Femur (tissue), 1 donor: Measurements from ENCODE around the gene HACD3.
A peak's percentile ranks its signal among the peaks of the same experiment; 100 is the strongest.
"Not testable (repeated sequence)": the region's sequence is repeated elsewhere in the genome, so short reads cannot be mapped to it uniquely, and the experiment has no call there.

ENCODE experiments used
- DNase-seq: peaks from one replicate; pipeline ENCODE4 v3.0.0-alpha.2; 2017

The HACD3 gene

DNA sequence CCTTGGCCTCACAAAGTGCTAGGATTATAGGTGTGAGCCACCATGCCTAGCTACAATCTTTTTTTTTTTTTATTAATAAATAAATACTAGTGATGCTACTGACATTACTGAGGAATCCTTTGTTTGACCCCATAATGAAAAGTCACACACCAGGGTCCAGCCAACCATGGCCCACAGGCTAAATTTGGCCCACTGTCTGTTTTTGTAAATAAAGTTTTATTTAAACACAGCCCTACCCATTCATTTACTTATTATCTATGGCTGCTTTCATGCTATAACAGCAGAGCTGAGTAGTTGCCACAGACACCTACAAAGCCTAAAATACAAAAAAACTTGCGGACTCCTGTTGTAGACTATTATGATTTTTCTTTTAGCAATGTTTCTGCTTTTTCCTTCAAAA, 73.3 kb downstream of the HACD3 start:
- no peak for DNase-seq

- DNase-seq: peak; percentile 98
Observed at GRCh38 chr15:65610871-65611718, 80.8 kb downstream of the HACD3 start, which contains the start of gene INTS14. INTS14 (minus strand) TSS chr15:65611131; CDS start chr15:65607380, 3,751 bp downstream.

- DNase-seq: no peak
Observed at GRCh38 chr15:65611888-65612615, 81.8 kb downstream of the HACD3 start.

DNA sequence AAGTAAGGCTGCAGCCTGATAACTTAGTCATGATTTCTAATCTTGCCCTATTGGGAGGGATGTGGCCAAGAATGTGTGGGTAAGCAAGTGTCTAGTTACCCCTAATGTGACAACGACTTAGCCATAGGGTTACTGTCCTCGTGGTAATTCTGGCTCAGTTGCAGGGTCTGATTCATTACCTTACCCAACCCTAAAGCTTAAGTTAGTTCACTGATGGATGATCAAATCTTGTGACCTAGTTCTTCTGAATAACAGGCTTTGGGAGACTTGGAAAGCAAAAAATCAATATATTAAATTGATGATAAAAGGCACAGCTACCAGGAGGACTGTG, 82.3 kb downstream of the HACD3 start:
- no peak for DNase-seq

GRCh38 chr15:65612949-65613744, 82.9 kb downstream of the HACD3 start:
- no peak for DNase-seq

GRCh38 chr15:65615887-65616286, 85.6 kb downstream of the HACD3 start:
- DNase-seq: not testable (repeated sequence)

GRCh38 chr15:65618560-65619109, 88.4 kb downstream of the HACD3 start:
- DNase-seq: no peak

GRCh38 chr15:65619626-65620290, 89.5 kb downstream of the HACD3 start:
- no peak for DNase-seq

DNA sequence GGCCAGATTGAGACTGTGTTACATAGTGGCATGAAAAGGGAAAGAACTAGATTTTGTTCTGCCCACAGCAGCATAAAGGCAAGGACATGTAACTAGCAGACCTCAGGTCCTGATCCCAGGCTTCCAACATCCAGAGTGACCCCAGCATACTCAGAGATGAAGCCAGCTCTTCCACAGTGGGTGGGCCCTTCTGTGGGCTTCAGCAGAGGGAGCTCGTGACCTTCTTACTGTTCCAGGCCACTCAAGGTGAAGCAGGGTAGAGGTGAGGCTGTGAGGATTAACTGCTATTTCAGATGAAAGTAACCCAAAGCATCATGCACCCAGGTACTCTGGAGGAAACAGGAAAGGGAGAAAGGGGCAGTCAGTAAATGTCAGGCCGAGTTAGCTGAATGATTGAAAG, 90.6 kb downstream of the HACD3 start:
- DNase-seq: no peak

- DNase-seq: no peak
Observed at GRCh38 chr15:65621638-65622037, 91.4 kb downstream of the HACD3 start, which contains the start of gene SLC24A1. SLC24A1 (plus strand) TSS chr15:65621938; CDS start chr15:65624081, 2,143 bp downstream.

GRCh38 chr15:65623103-65623502, 92.8 kb downstream of the HACD3 start:
- no peak for DNase-seq

GRCh38 chr15:65626856-65627255, 96.6 kb downstream of the HACD3 start:
- DNase-seq: no peak
